UCSD-AML1 (cell line): ENCODE data around the gene MMRN2.

Experiments used
- DNase-seq: peaks from one replicate; lab custom pipeline; 2025; ENCODE audit not compliant: unreplicated experiment; lab: John Stamatoyannopoulos, UW

The MMRN2 gene

GRCh38 chr10:86899670-86900276, 57.6 kb downstream of the MMRN2 start:
- DNase-seq, result peak; percentile 17

GRCh38 chr10:86899132-86899531, 58.3 kb downstream of the MMRN2 start:
- DNase-seq, result no peak

- DNase-seq, result no peak
Measured at GRCh38 chr10:86898511-86898910, 58.9 kb downstream of the MMRN2 start.

GRCh38 chr10:86889997-86890396, 67.4 kb downstream of the MMRN2 start:
- no peak for DNase-seq

GRCh38 chr10:86888585-86889381, 68.6 kb downstream of the MMRN2 start:
- DNase-seq, result no peak
